K562 (cell line): ENCODE measurements around the gene PYHIN1. TPM values are rescaled to one million over a fixed set of nuclear protein-coding genes. Genes with fewer than 3 reads are reported as not detected.

ENCODE experiments used
- ATAC-seq: fragments of 200-7000 bp; cut with Tn5 transposase; 3 replicates; pipeline ENCODE4 v1.9.1; 2020; ENCODE audit warnings: moderate library complexity
- BruUV-seq: library from RNA; stranded (reverse); fragments of 400-500 nt; replicated peaks from 2 replicates; lab custom pipeline; 2021; lab: Mats Ljungman, UMichigan
- CTCF ChIA-PET: fragments of 300-600 bp; formaldehyde crosslinking; extraction: SDS; loops from one replicate; lab custom pipeline; 2021; ENCODE audit warnings: low intra/inter-chr PET ratio; lab: Yijun Ruan, JAX
- POLR2A ChIA-PET: fragments of 300-600, 350-650 bp; sonication (Branson Sonifier 250); formaldehyde crosslinking; extraction: SDS; loops from one replicate; lab custom pipeline; 2021; ENCODE audit warnings: antibody characterized with exemption, inconsistent platforms; lab: Yijun Ruan, JAX
- DNase-seq, 4 experiments: peaks; one replicate each; pipeline versions ENCODE4 v3.0.0 to v3.0.0-alpha.2; 2011 to 2018; ENCODE audit warnings: low spot score in 3 of 4, mixed read lengths in 3 of 4; ENCODE audit errors: extremely low read depth in 1 of 4
- FAIRE-seq: peaks from 2 replicates; lab custom pipeline; 2011; peaks lifted over from hg19 to GRCh38; lab: Jason Lieb, UNC
- H2AFZ ChIP-seq: 2 replicates; pipeline ENCODE4 v1.6.0; 2011; ENCODE audit warnings: low read depth, low read length, control low read depth, inconsistent platforms
- H3K27ac ChIP-seq: fragments of 200-600 bp; 3 replicates; pipeline ENCODE4 v1.8.0; 2011; ENCODE audit warnings: low read depth, mild to moderate bottlenecking, control low read depth, inconsistent platforms, low read length, moderate library complexity, mixed read lengths; ENCODE audit errors: extremely low read depth
- H3K27me3 ChIP-seq, 2 experiments: fragments of 300-600 bp in 1 of 2; 2 replicates in 1 of 2; 3 replicates in 1 of 2; pipeline versions ENCODE4 v1.6.0 to v1.8.0; 2011; ENCODE audit warnings: inconsistent platforms in 2 of 2, low read length in 2 of 2, mild to moderate bottlenecking in 1 of 2, mixed read lengths in 1 of 2, moderate library complexity in 1 of 2; ENCODE audit not compliant: control insufficient read depth in 2 of 2, insufficient read depth in 2 of 2
- H3K36me3 ChIP-seq: fragments of 300-600 bp; 3 replicates; pipeline ENCODE4 v1.8.0; 2011; ENCODE audit warnings: mild to moderate bottlenecking, low read length, inconsistent platforms; ENCODE audit not compliant: control insufficient read depth, insufficient read depth
- H3K4me1 ChIP-seq, 2 experiments: fragments of 200-600 bp in 1 of 2; replicated peaks in 1 of 2; 2 replicates in 1 of 2; 3 replicates in 1 of 2; pipeline versions ENCODE4 v1.5.1 to v1.8.0; 2011; ENCODE audit warnings: inconsistent platforms in 2 of 2, low read length in 2 of 2, mild to moderate bottlenecking in 1 of 2, mixed read lengths in 1 of 2, moderate library complexity in 1 of 2; ENCODE audit not compliant: control insufficient read depth in 2 of 2, insufficient read depth in 2 of 2
- H3K4me2 ChIP-seq: 2 replicates; pipeline ENCODE4 v1.6.1; 2011; ENCODE audit warnings: low read length, control low read depth, inconsistent platforms, mixed read lengths; ENCODE audit not compliant: insufficient read depth
- H3K4me3 ChIP-seq: fragments of 200-600 bp; sonication (generic), shearing (Covaris generic); 2 replicates; pipeline ENCODE4 v1.5.1; 2016; ENCODE audit warnings: control low read depth, inconsistent platforms
- H3K79me2 ChIP-seq: fragments of 200-600 bp; 3 replicates; pipeline ENCODE4 v1.8.0; 2011; ENCODE audit warnings: low read length, inconsistent platforms; ENCODE audit not compliant: control insufficient read depth, insufficient read depth
- H3K9ac ChIP-seq, 2 experiments: 2 replicates each; pipeline versions ENCODE4 v1.6.0 to v1.6.1; 2011; ENCODE audit warnings: low read depth in 2 of 2, low read length in 2 of 2, control low read depth in 1 of 2, inconsistent platforms in 1 of 2, mild to moderate bottlenecking in 1 of 2, mixed read lengths in 1 of 2; ENCODE audit not compliant: insufficient read depth in 1 of 2
- H3K9me1 ChIP-seq: one replicate; pipeline ENCODE4 v1.6.0; 2011; ENCODE audit warnings: inconsistent platforms, mild to moderate bottlenecking, low read length, moderate library complexity; ENCODE audit not compliant: control insufficient read depth, insufficient read depth
- H3K9me3 ChIP-seq: replicated peaks from 2 replicates; pipeline ENCODE4 v1.5.1; 2011; ENCODE audit warnings: low read depth, low read length, inconsistent platforms; ENCODE audit not compliant: control insufficient read depth, insufficient read depth
- H4K20me1 ChIP-seq: replicated peaks from 2 replicates; pipeline ENCODE4 v1.6.1; 2011; ENCODE audit warnings: low read length, inconsistent platforms, mixed read lengths; ENCODE audit not compliant: control insufficient read depth, insufficient read depth
- MCM2 ChIP-seq: fragments of 450-650 bp; IDR thresholded peaks from 2 replicates; pipeline ENCODE4 v1.6.1; 2017; ENCODE audit warnings: low read depth, mild to moderate bottlenecking
- RAD21 ChIP-seq, 2 experiments: fragments of 250-450 bp in 1 of 2; fragments of 450-650 bp in 1 of 2; sonication (Bioruptor Pico) in 1 of 2; formaldehyde crosslinking in 1 of 2; IDR thresholded peaks in 1 of 2; conservative IDR thresholded peaks in 1 of 2; 2 replicates each; pipeline versions ENCODE4 v1.4.0 to v1.8.0; 2020 to 2022; ENCODE audit warnings: mild to moderate bottlenecking in 2 of 2, moderate library complexity in 1 of 2
- SMC3 ChIP-seq: conservative IDR thresholded peaks from 2 replicates; pipeline ENCODE4 v1.6.1; 2011; ENCODE audit warnings: low read depth, low read length, improper control_type of control experiment; ENCODE audit not compliant: insufficient read depth
- STAG1 ChIP-seq: sonication (generic); formaldehyde crosslinking; IDR thresholded peaks from 2 replicates; pipeline ENCODE4 v1.5.0; 2020; ENCODE audit warnings: missing genetic modification reagents, borderline replicate concordance
- WGBS: fragments of 100-300 bp; shearing (Covaris generic); methylation state at CpG from one replicate; pipeline ENCODE4 v1.1.6; 2016; ENCODE audit warnings: low coverage, mixed read lengths; ENCODE audit not compliant: insufficient coverage; ENCODE audit errors: missing lambda C conversion rate; 5-methylcytosine and 5-hydroxymethylcytosine counted together
- in situ Hi-C: fragments of 300-500 bp; cut with MboI; formaldehyde crosslinking; loops from 4 replicates; pipeline ENCODE4 v1.15.0; 2018; ENCODE audit warnings: inconsistent platforms, mixed read lengths
- intact Hi-C: fragments of 100-400 bp; cut with micrococcal nuclease; formaldehyde crosslinking; loops from 2 replicates; pipeline ENCODE4 v1.14.2; 2022
- polyA plus RNA-seq, 8 experiments: library from polyadenylated mRNA; depleted of rRNA in 4 of 8; stranded (reverse) in 5 of 8; unstranded in 3 of 8; fragments of >200 nt; fragmentation: Nextera tagmentation in 2 of 8; fragmentation: Illumina TruSeq in 1 of 8; extraction: Ambion mirVana in 2 of 8; extraction: Trizol in 1 of 8; gene quantifications; 2 replicates each; pipeline versions ENCODE4 v1.2.1 to v1.2.3, GENCODE V29; 2011 to 2014; ENCODE audit warnings: inconsistent platforms in 1 of 8, missing spikeins in 1 of 8
- total RNA-seq, 7 experiments: library from RNA; depleted of rRNA in 6 of 7; stranded (reverse); fragments of >200 nt in 6 of 7; fragmentation: Illumina TruSeq in 2 of 7; extraction: Trizol in 2 of 7; gene quantifications; 2 replicates each; pipeline versions ENCODE4 v1.2.1 to v1.2.3, GENCODE V29; 2011 to 2021; ENCODE audit warnings: low replicate concordance in 1 of 7
- TF ChIP-seq, protein P1 (sequence below): fragments of 250-450 bp; sonication (Bioruptor Pico); IDR thresholded peaks from 2 replicates; pipeline ENCODE4 v1.8.0; 2022; ENCODE audit warnings: inconsistent platforms
- TF ChIP-seq, protein P2 (sequence below), 2 experiments: fragments of 450-650 bp; formaldehyde crosslinking in 1 of 2; IDR thresholded peaks; 2 replicates each; pipeline versions ENCODE4 v1.4.0 to v1.6.1; 2014 to 2020; ENCODE audit warnings: mild to moderate bottlenecking in 2 of 2, borderline replicate concordance in 1 of 2, low read depth in 1 of 2
- TF ChIP-seq, protein P3 (sequence below): fragments of 450-650 bp; IDR thresholded peaks from one replicate; pipeline ENCODE4 v1.6.1; 2018; ENCODE audit warnings: mild to moderate bottlenecking, moderate library complexity; ENCODE audit not compliant: partially characterized antibody

The PYHIN1 gene
- total and polyA plus RNA-seq, 9 of the 15 experiments (the other 6 are each of a cell fraction or from before 2014, with no cell fraction given): not detected

DNA sequence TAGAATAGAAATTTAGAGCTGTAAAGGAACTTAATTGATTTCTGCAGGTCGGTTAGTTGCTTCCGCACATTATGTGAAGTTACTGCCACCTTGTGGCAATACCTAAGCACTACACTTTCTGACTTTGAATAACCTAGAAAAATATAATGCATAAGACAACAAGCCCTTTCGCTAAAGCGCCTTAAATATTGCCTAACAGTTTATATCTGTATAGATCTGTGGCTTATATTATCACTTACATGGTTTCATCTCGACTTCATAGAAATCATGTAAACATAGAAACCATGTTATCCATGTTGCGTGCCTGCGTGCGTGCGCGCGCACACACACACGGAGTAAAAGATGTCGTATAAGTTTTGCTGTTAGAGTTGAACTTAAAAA is 67.4 kb downstream of the PYHIN1 start:
- peak; percentile 83 for ATAC-seq
- DNase-seq: peak; percentile 47 to 73 (median 52)
- Histone ChIP-seq H3K9ac (no peak overlapping the region), H3K9me3 (no peaks in the 10 kb centered on the region), H3K4me1 (no peaks in the 10 kb centered on the region; a peak in 1 of 5 replicates), H3K27ac (no peak overlapping the region), H3K27me3 (no peaks in the 10 kb centered on the region), H3K79me2 (no peaks in the 10 kb centered on the region), H3K36me3 (no peaks in the 10 kb centered on the region), H2AFZ (no peak overlapping the region), H3K4me3 (no peak overlapping the region), H4K20me1 (no peaks in the 10 kb centered on the region), H3K9me1 (no peaks in the 10 kb centered on the region), H3K4me2 (no peak overlapping the region)
- BruUV-seq: no TSS peak
- intact Hi-C loops: loop anchor here (1.0 to 10.0 kb wide), 6 partner anchors 74 to 796 kb away; partner anchors contain the start of gene SPTA1
- peak; percentile 86 for FAIRE-seq
- POLR2A ChIA-PET: no interaction called here
- WGBS: 56% methylated on average over 13 of the region's 13 CpGs
- in situ Hi-C loops: loop anchor here (10.0 kb wide), 1 partner anchor 204 kb away; no protein-coding TSS in a partner anchor
- CTCF ChIA-PET: interaction anchor here (0.6 to 1.4 kb wide), 5 partner anchors 74 to 1035 kb away, joined by 3 to 5 read pairs (median 4); no protein-coding TSS in a partner anchor
- TF ChIP-seq, protein P1, sequence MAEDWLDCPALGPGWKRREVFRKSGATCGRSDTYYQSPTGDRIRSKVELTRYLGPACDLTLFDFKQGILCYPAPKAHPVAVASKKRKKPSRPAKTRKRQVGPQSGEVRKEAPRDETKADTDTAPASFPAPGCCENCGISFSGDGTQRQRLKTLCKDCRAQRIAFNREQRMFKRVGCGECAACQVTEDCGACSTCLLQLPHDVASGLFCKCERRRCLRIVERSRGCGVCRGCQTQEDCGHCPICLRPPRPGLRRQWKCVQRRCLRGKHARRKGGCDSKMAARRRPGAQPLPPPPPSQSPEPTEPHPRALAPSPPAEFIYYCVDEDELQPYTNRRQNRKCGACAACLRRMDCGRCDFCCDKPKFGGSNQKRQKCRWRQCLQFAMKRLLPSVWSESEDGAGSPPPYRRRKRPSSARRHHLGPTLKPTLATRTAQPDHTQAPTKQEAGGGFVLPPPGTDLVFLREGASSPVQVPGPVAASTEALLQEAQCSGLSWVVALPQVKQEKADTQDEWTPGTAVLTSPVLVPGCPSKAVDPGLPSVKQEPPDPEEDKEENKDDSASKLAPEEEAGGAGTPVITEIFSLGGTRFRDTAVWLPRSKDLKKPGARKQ (CRISPR knock-in tag): peak; percentile 98
- TF ChIP-seq MCM2 (no peak), SMC3 (peak; percentile 78), STAG1 (CRISPR knock-in tag) (peak; percentile 33; the same call in 1 of the 2 replicates), RAD21 (CRISPR knock-in tag; conservative IDR thresholded peaks at IDR 0.05 in 1 of 2, IDR thresholded peaks at IDR 0.05 in 1 of 2) (peak; percentile 90 to 94)
- TF ChIP-seq, protein P2, sequence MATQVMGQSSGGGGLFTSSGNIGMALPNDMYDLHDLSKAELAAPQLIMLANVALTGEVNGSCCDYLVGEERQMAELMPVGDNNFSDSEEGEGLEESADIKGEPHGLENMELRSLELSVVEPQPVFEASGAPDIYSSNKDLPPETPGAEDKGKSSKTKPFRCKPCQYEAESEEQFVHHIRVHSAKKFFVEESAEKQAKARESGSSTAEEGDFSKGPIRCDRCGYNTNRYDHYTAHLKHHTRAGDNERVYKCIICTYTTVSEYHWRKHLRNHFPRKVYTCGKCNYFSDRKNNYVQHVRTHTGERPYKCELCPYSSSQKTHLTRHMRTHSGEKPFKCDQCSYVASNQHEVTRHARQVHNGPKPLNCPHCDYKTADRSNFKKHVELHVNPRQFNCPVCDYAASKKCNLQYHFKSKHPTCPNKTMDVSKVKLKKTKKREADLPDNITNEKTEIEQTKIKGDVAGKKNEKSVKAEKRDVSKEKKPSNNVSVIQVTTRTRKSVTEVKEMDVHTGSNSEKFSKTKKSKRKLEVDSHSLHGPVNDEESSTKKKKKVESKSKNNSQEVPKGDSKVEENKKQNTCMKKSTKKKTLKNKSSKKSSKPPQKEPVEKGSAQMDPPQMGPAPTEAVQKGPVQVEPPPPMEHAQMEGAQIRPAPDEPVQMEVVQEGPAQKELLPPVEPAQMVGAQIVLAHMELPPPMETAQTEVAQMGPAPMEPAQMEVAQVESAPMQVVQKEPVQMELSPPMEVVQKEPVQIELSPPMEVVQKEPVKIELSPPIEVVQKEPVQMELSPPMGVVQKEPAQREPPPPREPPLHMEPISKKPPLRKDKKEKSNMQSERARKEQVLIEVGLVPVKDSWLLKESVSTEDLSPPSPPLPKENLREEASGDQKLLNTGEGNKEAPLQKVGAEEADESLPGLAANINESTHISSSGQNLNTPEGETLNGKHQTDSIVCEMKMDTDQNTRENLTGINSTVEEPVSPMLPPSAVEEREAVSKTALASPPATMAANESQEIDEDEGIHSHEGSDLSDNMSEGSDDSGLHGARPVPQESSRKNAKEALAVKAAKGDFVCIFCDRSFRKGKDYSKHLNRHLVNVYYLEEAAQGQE (IDR thresholded peaks at IDR 0.05; ENCODE audit: borderline replicate concordance): peak; percentile 85; the same call in 1 of the 2 replicates
- TF ChIP-seq, protein P2 (CRISPR knock-in tag; IDR thresholded peaks at IDR 0.05; ENCODE audit: low read depth): no peak
- TF ChIP-seq, protein P3, sequence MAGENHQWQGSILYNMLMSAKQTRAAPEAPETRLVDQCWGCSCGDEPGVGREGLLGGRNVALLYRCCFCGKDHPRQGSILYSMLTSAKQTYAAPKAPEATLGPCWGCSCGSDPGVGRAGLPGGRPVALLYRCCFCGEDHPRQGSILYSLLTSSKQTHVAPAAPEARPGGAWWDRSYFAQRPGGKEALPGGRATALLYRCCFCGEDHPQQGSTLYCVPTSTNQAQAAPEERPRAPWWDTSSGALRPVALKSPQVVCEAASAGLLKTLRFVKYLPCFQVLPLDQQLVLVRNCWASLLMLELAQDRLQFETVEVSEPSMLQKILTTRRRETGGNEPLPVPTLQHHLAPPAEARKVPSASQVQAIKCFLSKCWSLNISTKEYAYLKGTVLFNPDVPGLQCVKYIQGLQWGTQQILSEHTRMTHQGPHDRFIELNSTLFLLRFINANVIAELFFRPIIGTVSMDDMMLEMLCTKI: no peak
